ENCODE data around the gene PABPC5.

Gene PABPC5

GRCh38 chrX:91434351-91435168, at the start of gene PABPC5:
TSS of gene PABPC5 (plus strand) at chrX:91434839. CDS start at chrX:91435578, 739 bp downstream.
- DNase-seq: peak; percentile 97

- DNase-seq: no peak
Measured at GRCh38 chrX:91389026-91389425, 45.6 kb upstream of the PABPC5 start.

GRCh38 chrX:91414713-91415112, 19.9 kb upstream of the PABPC5 start:
- DNase-seq: peak; percentile 51

- no peak for DNase-seq
Measured at GRCh38 chrX:91435395-91435794, 756 bp downstream of the PABPC5 start.
